ENCODE data around the gene SH3RF2. TPM values are rescaled to one million over a fixed set of nuclear protein-coding genes. Genes with fewer than 3 reads are reported as not detected.
A peak's percentile ranks its signal among the peaks of the same experiment; 100 is the strongest.

Gene SH3RF2
- total and polyA plus RNA-seq, 2 of the 13 experiments (the other 11 are each of a cell fraction or from before 2014, with no cell fraction given) = 2.6 to 3.7 TPM

- Histone ChIP-seq H3K4me3 (replicated peaks in 1 of 3; ENCODE audit: insufficient read depth in 1 of 3, low read depth in 2 of 3, low read length in 3 of 3) (no peak overlapping the region), H3K9me3 (ENCODE audit: low read length) (no peaks in the 10 kb centered on the region), H4K20me1 (ENCODE audit: insufficient read depth, low read length) (no peaks in the 10 kb centered on the region), H3K4me2 (ENCODE audit: low read depth, low read length) (no peak overlapping the region), H3K79me2 (ENCODE audit: insufficient read depth, low read length) (no peaks in the 10 kb centered on the region), H3K4me1 (ENCODE audit: insufficient read depth, low read length) (peaks cover 34% of the 10 kb centered on the region), H3K27me3 (ENCODE audit: control insufficient read depth in 1 of 2, insufficient read depth in 2 of 2, low read length in 2 of 2) (peaks cover 0 to 5% of the 10 kb centered on the region in 2 experiments; a peak in 2 of 5 replicates), H2AFZ (ENCODE audit: low read length) (no peak overlapping the region), H3K36me3 (replicated peaks in 1 of 2; ENCODE audit: control insufficient read depth in 1 of 2, insufficient read depth in 2 of 2, low read length in 2 of 2) (no peaks in the 10 kb centered on the region), H3K27ac (ENCODE audit: extremely low read length, insufficient read depth, low read length) (no peak overlapping the region), H3K9ac (ENCODE audit: insufficient read depth, low read depth, low read length) (no peak overlapping the region)
- FAIRE-seq = no peak
- no peak for ATAC-seq
- WGBS (ENCODE audit: low lambda C conversion rate) = 67% methylated on average over 7 of the region's 7 CpGs
- intact Hi-C loops (cut with micrococcal nuclease; ENCODE audit: unreplicated experiment) (no loop called here), in situ Hi-C loops (cut with HindIII; ENCODE audit: extremely low pct_ligation_motif_present, low pct_unique_long_range_greater_than_20kb) (no loop called here)
- ChIA-PET POLR2A (no interaction called here), CTCF (ENCODE audit: low intra/inter-chr PET ratio, low total read pairs) (no interaction called here)
- TF ChIP-seq MAFK (conservative IDR thresholded peaks at IDR 0.05 in 1 of 2, IDR thresholded peaks at IDR 0.05 in 1 of 2; ENCODE audit: low read length in 2 of 2) = peak; percentile 76 to 88
- TF ChIP-seq HMG20B (CRISPR knock-in tag; conservative IDR thresholded peaks at IDR 0.05) = no peak
- TF ChIP-seq MAFF (IDR thresholded peaks at IDR 0.05; ENCODE audit: low read depth, low read length) = peak; percentile 81
- BruUV-seq (replicated peaks) = no TSS peak
- DNase-seq (ENCODE audit: low spot score) = no peak
Observed at GRCh38 chr5:145913701-145914100, 22.7 kb upstream of the SH3RF2 start.

GRCh38 chr5:145915970-145916638 lies 20.3 kb upstream of the SH3RF2 start:
- H4K20me1 ChIP-seq (ENCODE audit: insufficient read depth, low read length) = no peaks in the 10 kb centered on the region
- H3K36me3 ChIP-seq (replicated peaks in 1 of 2; ENCODE audit: control insufficient read depth in 1 of 2, insufficient read depth in 2 of 2, low read length in 2 of 2) = no peaks in the 10 kb centered on the region
- no peak for DNase-seq (ENCODE audit: low spot score)
- no peaks in the 10 kb centered on the region for H3K9me3 ChIP-seq (ENCODE audit: low read length)
- H3K79me2 ChIP-seq (ENCODE audit: insufficient read depth, low read length) = no peaks in the 10 kb centered on the region
- H2AFZ ChIP-seq (ENCODE audit: low read length) = no peak overlapping the region
- no peak for FAIRE-seq
- H3K4me1 ChIP-seq (ENCODE audit: insufficient read depth, low read length) = peaks cover 39% of the 10 kb centered on the region
- H3K4me2 ChIP-seq (ENCODE audit: low read depth, low read length) = no peak overlapping the region
- TF ChIP-seq JUN (CRISPR knock-in tag; IDR thresholded peaks at IDR 0.05) = no peak
- no peak for ATAC-seq
- no peak overlapping the region for H3K9ac ChIP-seq (ENCODE audit: insufficient read depth, low read depth, low read length)
- no peak overlapping the region for H3K4me3 ChIP-seq (replicated peaks in 1 of 3; ENCODE audit: insufficient read depth in 1 of 3, low read depth in 2 of 3, low read length in 3 of 3)
- ChIA-PET CTCF (ENCODE audit: low intra/inter-chr PET ratio, low total read pairs) (no interaction called here), POLR2A (no interaction called here)
- WGBS (ENCODE audit: low lambda C conversion rate) = 57% methylated on average over 7 of the region's 7 CpGs
- BruUV-seq (replicated peaks) = no TSS peak
- peaks cover 0 to 18% of the 10 kb centered on the region in 2 experiments; a peak in 2 of 5 replicates for H3K27me3 ChIP-seq (ENCODE audit: control insufficient read depth in 1 of 2, insufficient read depth in 2 of 2, low read length in 2 of 2)
- H3K27ac ChIP-seq (ENCODE audit: extremely low read length, insufficient read depth, low read length) = no peak overlapping the region
- intact Hi-C loops (cut with micrococcal nuclease; ENCODE audit: unreplicated experiment) = no loop called here
- in situ Hi-C loops (cut with HindIII; ENCODE audit: extremely low pct_ligation_motif_present, low pct_unique_long_range_greater_than_20kb) = no loop called here
